Measurements from ENCODE around the gene IL4R.
"Not testable (repeated sequence)": the region's sequence is repeated elsewhere in the genome, so short reads cannot be mapped to it uniquely, and the experiment has no call there.

Gene IL4R

DNA sequence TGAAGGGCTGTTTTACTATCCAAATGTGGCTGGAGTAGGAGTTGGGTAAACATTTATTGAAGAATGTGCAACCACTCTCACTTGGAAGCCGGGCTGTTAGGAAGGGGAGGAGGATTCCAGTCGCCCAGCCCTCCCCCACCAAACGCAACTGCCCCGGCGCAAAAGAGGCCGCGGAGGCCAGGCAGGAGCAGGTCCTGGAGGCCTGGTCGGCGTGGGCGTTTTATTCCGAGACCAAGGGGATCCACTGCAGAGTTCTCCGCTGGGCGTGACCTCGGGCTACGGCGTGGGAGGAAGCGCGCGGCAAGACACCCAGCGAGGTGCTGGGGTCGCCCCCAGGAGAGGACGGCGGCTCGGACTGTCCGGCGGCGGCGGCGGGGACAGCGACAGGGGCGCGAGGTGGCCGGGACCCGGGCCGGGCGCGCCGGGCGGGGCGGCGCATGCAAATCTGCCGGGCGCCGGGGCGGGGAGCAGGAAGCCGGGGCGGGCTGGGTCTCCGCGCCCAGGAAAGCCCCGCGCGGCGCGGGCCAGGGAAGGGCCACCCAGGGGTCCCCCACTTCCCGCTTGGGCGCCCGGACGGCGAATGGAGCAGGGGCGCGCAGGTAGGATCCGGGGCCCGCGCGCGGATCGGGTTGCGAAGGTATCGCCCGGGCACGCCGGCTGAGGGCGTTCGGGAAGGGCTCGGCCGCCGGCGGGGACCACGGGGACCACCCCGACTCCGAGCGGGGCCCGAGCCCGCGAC is at the start of gene IL4R:
IL4R (plus strand) TSS at position 553 of the 739 bp plus-strand sequence. CDS start 26,230 bp downstream, outside the sequence.
- peak; percentile 88 for DNase-seq

DNA sequence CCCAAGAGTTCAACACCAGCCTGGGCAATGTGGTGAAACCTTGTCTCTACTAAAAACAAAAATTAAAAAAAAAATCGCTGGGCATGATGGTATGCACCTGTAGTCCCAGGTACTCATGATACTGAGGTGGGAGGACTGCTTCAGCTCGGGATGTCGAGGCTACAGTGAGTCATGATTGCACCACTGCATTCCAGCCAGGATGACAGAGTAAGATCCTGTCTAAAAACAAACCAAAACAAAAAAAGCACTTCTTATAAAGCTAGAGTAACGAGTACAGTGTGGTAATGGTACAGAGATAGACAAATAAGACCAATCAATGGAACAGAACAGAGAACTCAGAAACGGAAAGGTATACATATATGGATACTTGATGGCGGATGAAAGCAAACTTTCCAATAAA is 49.6 kb upstream of the IL4R start:
- peak; percentile 80 for DNase-seq

DNA sequence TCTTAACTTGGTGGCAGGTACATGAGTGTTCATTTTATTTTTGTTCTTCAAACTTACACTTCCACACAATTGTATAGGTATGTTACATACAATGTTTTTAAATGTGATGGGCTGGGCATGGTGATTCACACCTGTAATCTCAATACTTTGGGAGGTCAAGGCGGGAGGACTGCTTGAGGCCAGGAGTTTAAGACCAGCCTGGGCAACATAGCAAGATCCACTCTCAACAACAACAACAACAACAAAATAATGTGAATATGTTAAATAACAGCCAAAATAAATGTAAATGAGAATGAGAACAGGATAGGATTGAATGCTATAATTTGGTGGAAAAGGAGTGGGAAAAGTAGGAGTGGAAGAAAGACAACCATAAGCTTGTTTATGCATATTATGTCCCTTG is 47.8 kb upstream of the IL4R start:
- DNase-seq, result no peak

DNA sequence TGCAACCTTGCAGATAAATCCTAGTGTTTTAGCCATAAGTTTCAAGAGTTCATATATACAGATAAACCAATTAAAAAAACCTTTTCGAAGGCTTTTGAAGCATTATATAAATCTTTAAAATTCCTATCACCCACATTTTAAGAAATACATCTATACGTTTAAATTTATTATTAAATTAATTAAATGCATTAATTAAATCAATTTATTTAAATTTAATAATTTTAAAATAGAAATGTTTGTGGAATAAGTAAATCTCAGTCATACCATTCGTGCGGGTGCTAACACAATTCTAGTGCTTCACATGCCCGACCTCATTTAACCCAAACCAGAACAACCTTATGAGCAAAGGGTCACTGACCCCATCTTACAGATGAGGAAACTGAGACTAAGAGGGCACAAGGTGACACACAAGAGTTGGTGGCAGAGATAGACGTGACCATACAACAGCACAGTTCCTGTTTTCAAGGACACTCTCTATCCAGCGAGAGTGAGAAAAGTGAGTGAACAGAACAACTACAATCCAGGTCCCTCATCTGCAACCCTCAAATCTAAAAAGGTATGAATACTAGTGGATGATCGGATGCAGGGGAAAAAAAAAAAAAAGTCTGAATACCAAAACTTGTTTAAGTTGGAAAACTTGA is 46.6 kb upstream of the IL4R start:
- DNase-seq, result no peak

DNA sequence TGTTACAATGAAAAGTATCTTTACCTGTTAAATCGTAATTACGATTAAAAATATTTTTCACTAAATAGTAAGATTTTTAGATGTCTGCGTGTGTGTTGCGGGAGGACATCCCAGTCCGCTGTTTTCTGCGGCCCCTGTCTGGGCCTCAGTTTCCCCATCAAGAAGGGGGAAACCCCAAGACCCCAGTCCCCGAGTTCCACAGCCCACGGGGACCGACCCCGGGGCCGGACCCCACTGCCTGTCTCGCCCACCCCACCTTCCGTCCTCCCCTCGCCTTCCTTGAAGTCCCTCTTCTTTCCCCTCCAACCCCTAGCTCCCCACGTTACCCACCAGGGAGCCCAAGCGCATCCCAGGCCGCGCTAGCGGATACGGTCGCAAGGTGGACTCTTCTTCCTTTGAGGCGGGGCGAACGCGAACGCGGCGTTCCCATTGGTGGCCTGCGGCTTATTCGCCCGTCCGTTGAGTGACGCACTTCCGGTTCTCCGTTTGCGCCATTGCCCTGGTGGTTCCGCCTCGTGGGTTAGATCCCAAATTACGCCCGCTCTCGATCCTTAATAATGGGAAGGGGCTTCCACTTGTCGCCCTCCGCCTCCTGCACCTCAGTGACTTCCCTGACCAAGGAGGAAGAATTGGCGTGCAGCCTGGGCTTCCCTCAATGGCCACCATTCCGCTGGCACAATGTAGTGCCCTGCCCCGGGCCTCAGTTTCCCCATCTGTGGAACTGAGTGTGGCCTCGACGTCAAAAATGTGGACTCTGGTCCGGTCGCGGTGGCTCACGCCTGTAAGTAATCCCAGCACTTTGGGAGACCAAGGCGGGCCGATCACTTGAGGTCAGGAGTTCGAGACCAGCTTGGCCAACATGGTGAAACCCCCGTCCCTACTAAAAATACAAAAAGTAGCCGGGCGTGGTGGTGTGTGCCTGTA is 45.1 kb upstream of the IL4R start, which contains the start of gene NSMCE1:
NSMCE1 (minus strand) TSS at position 397 of the 924 bp plus-strand sequence. CDS start 11,202 bp downstream, outside the sequence.
- DNase-seq, result peak; percentile 94

DNA sequence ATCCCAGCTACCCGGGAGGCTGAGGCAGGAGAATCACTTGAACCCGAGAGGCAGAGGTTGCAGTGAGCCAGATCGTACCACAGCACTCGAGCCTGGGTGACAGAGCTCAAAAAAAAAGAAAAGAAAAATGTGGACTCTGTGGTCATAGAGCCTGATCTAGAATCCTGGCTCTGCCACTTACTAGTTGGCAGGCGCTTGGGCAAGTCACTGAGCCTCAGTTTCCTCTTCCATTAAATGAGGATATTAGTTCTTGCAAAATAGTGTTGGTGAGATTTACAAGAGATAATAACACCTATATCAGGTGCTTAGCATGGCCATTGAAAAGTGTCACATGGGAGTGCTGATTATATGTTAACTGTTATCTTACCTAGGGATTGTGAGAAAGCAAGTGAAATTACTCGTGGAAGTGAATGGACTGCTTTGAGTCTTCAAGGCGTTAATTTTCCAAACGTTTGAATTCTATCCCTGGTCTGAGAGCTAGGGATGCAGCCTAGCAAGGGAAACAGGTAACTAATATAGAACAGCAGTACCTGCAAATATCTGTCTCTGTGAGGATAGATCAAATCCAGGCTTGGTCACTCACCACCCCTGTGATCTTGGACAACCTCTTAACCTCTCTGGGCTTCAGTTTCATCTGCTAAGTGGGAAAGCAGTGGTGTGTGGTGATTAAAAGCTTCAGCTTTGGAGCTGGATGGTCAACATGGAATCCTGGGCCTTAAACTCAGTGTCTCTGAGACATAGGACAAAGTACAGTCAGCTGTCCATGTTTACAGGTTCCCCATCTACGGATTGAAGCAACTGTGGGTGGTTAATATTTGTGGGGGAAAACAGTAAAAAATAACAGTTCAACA is 44.2 kb upstream of the IL4R start:
- no peak for DNase-seq

DNA sequence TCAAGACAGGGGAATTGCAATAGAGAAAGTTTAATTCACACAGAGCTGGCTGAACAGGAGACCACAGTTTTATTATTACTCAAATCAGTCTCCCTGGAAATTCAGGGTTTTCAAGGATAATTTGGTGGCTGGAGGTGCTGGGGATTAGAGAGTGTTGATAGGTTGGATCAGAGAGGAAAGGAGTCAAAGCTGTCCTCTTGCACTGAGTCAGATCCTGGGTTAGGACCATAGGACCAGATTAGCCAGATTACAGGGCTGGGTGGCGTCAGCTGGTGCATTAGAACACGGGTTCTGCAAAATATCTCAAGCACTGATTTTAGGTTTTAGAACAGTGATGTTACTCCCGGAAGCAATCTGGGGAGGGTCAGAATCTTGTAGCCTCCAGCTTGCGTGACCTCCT is 43.4 kb upstream of the IL4R start:
- DNase-seq, result no peak

DNA sequence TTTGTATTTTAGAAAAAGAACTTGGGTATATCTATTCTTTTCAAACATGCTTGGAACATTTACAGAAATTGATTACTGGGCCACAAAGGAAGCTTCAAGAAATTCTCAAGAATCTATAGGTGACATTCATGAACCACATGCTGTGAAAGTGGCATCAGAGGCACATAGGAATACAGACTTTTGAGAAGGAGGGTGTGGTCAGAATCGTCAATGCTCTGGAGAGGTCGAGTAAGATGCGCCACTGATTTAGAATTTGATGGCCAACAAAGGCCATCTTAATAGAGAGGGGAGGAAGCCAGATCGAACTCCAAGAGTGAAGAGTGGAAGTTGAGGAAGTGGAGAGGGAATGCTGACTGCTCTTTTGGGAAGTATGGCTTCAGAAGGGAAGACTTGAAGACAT is 41.7 kb upstream of the IL4R start:
- DNase-seq, result no peak

DNA sequence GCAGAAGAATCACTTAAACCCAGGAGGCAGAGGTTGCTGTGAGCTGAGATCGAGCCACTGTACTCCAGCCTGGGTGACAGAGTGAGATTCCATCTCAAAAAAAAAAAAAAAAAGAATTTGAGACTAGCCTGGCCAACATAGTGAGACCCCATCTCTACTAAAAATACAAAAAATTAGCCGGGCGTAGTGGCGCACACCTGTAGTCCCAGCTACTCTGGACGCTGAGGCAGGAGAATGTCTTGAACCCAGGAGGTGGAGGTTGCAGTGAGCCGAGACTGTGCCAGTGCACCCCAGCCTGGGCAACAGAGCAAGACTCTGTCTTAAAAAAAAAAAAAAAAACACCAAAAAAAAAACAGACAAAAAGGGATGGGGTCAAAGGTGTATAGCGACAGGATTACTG is 41.1 kb upstream of the IL4R start:
- not testable (repeated sequence) for DNase-seq

DNA sequence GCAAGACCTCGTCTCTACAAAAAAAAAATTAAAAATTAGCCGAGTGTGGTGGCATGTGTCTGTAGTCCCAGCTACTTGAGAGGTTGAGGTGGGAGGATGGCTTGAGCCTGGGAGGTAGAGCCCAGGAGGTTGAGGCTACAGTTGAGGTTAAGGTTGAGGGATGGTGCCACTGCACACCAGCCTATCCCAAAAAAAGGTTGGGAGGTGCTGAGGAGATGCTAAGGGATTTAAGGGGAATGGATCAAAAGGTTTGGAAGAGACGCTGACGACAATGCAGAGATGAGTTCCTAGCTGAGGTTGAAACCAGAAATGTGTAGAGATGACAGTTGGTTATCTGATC is 40.5 kb upstream of the IL4R start:
- no peak for DNase-seq

DNA sequence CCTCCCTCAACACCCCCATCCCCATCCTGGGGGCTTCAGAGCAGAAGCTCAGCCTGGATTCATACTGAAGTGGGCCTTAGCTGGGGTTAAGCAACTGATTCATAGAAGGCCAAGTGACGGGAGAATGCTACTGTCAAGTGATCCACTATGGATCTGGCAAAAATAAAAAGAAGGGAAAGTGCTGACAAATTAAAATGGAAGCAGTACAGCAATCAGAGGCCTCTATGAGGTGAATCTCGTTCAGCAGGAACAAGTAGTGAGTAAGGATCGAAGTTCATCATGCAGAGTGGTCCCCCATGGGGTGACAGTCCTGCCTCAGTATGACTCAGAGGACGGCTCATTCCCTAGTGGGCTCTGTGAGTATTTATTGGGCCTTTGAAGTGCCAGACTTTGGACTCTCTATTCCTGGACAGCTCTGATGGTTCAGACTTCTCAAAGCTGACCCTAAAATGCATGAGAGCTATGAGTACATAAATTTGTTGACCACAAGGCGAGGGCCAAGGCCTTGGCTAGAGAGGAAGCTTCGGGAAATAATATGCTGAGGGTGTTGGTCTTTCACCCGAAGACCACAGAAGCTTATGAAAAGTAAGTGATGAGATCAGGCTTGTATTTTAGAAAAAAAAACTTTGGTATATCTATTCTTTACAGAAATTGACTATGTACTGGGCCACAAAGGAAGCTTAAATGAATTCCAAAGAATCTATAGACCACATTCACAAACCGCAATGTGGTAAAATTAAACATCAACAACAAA is 39.9 kb upstream of the IL4R start:
- DNase-seq, result peak; percentile 61

DNA sequence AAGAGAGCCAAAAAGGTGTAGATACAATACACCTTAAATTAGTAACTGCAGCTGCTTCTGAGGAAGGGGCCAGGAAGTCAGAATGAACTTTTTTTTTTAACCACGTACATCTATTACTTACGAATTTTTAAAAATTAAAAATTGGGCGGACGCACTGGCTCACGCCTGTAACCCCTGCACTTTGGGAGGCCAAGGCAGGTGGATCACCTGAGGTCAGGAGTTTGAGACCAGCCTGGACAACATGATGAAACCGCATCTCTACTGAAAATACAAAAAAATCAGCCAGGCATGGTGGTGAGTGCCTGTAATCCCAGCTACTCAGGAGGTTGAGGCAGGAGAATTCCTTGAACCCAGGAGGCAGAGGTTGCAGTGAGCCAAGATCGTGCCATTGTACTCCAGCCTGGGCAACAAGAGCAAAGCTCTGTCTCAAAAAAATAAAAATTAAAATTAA is 39.3 kb upstream of the IL4R start:
- not testable (repeated sequence) for DNase-seq

DNA sequence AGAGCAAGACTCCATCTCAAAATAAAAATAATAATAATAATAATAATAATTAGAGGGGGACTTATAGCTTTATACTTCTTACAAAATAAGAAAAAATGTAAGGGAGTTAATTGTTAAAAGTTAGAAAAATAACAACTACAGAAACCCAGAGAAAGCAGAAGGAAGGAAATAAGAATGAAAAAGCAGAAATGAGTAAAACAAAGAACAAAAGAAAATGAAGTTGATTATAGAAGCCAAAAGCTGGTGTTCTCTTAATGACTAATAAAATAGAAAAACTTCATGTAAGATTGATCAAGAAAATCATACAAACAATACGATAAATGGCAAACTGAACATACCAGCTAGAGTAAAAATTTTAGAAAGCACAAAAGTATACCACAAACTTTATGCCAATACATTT is 38.4 kb upstream of the IL4R start:
- no peak for DNase-seq

DNA sequence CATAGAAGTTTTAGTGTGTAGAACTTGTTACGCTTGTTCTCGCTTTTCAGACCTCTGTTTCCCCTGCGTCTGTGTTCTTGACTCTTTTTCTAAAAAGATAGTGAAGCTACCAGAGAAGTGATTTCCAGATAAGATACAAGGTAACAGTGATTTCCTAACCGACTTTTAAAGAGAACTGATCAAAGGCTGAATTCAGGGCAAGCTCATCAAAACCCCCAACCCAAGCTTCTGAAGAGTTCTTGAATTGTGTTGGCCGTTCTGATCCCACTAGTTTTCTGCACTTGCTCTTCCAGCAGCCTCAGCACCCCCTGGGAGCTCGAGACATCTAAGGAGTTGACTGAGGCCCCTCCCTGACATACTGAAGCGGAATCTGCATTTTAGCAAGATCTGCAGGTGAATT is 32.5 kb upstream of the IL4R start:
- DNase-seq, result peak; percentile 34

DNA sequence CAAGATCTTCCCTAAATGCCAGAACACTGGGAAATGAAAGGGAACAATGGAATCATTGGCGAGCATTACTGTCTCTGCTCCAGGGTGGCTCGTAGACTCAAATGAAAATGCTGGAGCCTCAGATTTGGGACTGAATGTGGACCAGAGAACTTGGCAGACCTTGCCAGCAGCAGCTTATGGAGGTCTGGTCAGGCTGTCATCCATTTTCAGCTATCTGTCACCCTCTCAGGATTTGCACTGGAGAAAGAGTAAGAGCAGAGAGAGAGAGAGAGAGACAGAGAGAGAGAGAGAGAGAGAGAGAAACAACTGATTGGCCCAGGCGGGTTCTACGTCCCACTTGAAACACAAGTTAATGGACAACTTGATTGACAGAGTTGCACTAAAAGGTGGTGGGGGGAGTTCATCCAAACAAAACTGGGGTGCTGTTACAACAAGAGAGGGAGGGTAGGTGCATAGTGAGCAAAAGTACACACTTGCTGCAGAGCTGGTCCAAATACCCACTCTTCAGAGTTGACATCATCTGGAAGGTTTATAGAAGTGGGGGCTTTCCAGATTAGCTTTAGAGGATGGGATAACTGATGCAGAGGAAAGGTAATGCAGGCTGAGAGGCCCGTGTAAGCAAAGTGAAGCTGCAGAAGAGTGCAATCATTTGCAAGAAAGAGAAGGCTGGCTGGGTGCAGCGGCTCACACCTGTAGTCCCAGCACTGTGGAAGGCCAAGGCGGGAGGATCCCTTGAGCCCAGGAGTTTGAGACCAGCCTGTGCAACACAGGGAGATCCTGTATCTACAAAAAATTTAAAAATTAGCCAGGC is 28.7 kb upstream of the IL4R start:
- no peak for DNase-seq

DNA sequence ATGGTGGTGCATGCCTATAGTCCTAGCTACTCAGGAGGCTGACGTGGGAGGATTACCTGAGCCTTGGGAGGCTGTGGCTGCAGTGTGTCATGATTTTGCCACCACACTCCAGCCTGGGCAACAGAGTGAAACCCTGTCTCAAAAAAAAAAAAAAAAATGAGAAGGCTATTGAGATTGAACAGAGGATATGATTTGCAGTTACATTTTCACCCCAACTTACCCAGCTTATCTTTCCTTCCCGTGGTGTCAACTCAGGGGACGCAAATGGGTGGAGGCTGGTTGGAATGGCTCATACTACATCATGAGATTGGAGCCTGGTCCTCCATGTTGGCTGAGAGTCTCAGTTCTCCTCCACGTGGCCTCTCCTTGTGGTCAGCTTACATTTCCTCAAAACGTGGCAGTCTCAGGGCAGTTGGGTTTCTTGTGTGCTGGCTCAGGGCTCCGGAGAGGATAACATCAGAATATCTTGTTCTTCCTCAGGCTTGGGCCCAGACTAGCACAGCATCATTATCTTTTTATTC is 28.0 kb upstream of the IL4R start:
- DNase-seq, result no peak

DNA sequence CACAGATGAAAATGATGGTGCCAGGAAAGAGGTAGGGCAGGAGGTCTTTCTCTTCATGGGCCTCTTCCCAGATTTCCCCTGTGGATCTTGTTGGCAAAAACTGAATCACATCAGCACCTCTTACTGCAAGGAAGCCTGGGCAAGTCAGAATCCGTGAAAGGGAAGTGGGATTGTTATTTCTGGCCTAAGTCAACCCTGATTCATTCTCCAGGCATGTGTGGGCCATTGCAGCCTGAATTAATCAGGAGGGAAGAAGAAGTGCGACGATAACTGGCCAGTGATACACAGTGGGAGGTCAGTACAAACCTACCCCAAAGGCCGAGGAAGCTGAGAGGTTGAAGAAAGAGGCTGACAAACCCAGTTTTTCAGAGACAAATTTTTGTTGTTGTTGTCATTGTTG is 27.3 kb upstream of the IL4R start:
- DNase-seq, result peak; percentile 56

DNA sequence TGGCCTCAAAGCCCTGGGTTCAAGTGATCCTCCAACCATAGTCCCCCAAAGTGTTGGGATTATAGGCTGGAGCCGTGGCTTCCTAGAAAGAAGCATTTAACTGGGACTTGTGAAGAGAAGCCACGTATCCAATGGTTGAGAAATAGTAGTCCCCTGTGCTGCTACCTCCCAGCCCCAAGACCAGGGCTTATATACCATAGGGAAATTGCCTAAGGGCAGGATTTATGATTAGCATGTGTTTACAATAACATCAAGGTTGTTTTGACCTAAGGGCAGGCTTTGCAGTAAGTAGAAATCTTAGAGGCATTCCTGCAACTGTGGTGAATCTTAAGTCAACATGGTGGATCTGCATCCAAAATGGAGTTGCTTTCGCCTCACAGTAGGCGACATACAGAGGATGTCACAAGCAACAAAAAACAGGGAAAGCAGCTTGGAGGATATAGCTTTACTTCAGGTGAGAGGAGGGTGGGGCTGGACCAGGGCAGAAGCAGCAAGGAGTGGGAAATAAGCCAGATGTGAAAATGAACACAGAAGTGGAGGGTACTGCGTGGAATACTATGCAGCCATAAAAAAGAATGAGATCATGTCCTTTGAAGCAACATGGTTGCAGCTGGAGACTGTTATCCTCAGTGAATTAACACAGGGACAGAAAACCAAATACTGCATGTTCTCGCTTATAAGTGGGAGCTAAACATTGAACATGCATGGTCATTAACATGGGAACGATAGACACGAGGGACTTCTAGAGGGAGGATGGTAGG is 26.5 kb upstream of the IL4R start:
- DNase-seq, result peak; percentile 16

DNA sequence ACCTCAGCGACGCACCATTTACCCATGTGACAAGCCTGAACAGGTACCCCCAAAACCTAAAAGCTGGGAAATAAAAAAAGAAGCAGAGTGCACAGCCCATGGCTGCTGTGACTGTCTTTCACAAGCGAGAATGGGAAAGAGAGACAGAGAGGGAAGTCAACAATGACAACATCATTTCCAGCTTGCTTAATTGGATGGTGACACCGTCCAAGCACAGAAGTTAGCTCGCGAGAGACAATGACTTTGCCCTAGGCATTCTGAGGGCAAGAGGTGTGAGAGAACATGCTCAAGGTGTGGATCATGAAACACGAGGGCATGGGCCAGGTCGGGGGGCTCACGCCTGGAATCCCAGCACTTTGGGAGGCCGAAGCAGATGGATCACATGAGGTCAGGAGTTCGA is 25.9 kb upstream of the IL4R start:
- DNase-seq, result peak; percentile 7

DNA sequence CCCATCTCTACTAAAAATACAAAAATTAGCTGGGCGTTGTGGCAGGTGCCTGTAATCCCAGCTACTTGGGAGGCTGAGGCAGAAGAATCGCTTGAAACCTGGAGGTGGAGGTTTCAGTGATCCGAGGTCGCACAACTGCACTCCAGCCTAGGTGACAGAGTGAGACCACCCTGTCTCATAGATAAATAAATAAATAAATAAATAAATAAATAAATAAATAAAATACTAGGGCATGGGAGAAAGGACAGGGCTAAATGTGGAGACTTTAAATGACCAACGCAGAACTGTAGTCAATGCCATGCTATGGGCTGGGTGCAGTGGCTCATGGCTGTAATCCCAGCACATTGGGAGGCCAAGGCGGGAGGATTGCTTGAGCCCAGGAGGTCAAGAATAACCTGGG is 25.5 kb upstream of the IL4R start:
- DNase-seq, result not testable (repeated sequence)
